IMR-90 (cell line): ENCODE measurements around the gene KCNQ1. TPM values are rescaled to one million over a fixed set of nuclear protein-coding genes. Genes with fewer than 3 reads are reported as not detected.

ENCODE experiments used
- ATAC-seq: fragments of 200-7000 bp; cut with Tn5 transposase; 2 replicates; pipeline ENCODE4 v1.9.1; 2020; ENCODE audit warnings: low read depth, mild to moderate bottlenecking, moderate library complexity
- BruUV-seq: library from RNA; stranded (reverse); fragments of 400-500 nt; replicated peaks from 2 replicates; lab custom pipeline; 2021; lab: Mats Ljungman, UMichigan
- CTCF ChIA-PET: fragments of 300-600 bp; formaldehyde crosslinking; extraction: SDS; loops from one replicate; lab custom pipeline; 2021; ENCODE audit warnings: antibody characterized with exemption; lab: Yijun Ruan, JAX
- POLR2A ChIA-PET: fragments of 300-600 bp; sonication (Branson Sonifier 250); formaldehyde crosslinking; loops from one replicate; lab custom pipeline; 2022; ENCODE audit warnings: antibody characterized with exemption; ENCODE audit not compliant: unreplicated experiment; lab: Charles Lee
- DNase-seq: peaks from one replicate; pipeline ENCODE4 v3.0.0; 2013
- H2AFZ ChIP-seq: replicated peaks from 2 replicates; pipeline ENCODE3; 2013; ENCODE audit warnings: low read length, mild to moderate bottlenecking; ENCODE audit not compliant: poor library complexity
- H2AK5ac ChIP-seq: 2 replicates; pipeline ENCODE4 v1.6.1; 2013; ENCODE audit warnings: low read depth, low read length, inconsistent platforms
- H2AK9ac ChIP-seq: replicated peaks from 2 replicates; pipeline ENCODE3; 2013; ENCODE audit warnings: mild to moderate bottlenecking, low read depth, low read length, moderate library complexity; ENCODE audit not compliant: poor library complexity
- H2BK120ac ChIP-seq: 2 replicates; pipeline ENCODE4 v1.6.1; 2013; ENCODE audit warnings: low read depth, low read length, inconsistent platforms
- H2BK15ac ChIP-seq: 3 replicates; pipeline ENCODE4 v1.6.1; 2013; ENCODE audit warnings: low read depth, low read length, inconsistent platforms
- H2BK20ac ChIP-seq: 2 replicates; pipeline ENCODE4 v1.6.1; 2013; ENCODE audit warnings: low read depth, mild to moderate bottlenecking, inconsistent platforms, low read length, moderate library complexity
- H2BK5ac ChIP-seq: 2 replicates; pipeline ENCODE4 v1.6.1; 2013; ENCODE audit warnings: mild to moderate bottlenecking, low read depth, low read length, inconsistent platforms; ENCODE audit not compliant: poor library complexity, severe bottlenecking
- H3K14ac ChIP-seq: replicated peaks from 2 replicates; pipeline ENCODE4 v1.6.1; 2013; ENCODE audit warnings: low read depth, low read length, inconsistent platforms
- H3K18ac ChIP-seq: 2 replicates; pipeline ENCODE4 v1.6.1; 2013; ENCODE audit warnings: low read depth, low read length, control low read depth
- H3K23ac ChIP-seq: 2 replicates; pipeline ENCODE4 v1.6.1; 2013; ENCODE audit warnings: low read depth, low read length, inconsistent platforms
- H3K27ac ChIP-seq: 2 replicates; pipeline ENCODE4 v1.5.1; 2013; ENCODE audit warnings: mild to moderate bottlenecking, control low read depth, low read length; ENCODE audit not compliant: insufficient read depth
- H3K27me3 ChIP-seq: 2 replicates; pipeline ENCODE4 v1.6.1; 2013; ENCODE audit warnings: low read length; ENCODE audit not compliant: control insufficient read depth, insufficient read depth
- H3K36me3 ChIP-seq: 2 replicates; pipeline ENCODE4 v1.6.1; 2013; ENCODE audit warnings: low read length, mixed read lengths; ENCODE audit not compliant: control insufficient read depth, insufficient read depth
- H3K4ac ChIP-seq: 2 replicates; pipeline ENCODE4 v1.6.1; 2013; ENCODE audit warnings: low read depth, low read length, inconsistent platforms
- H3K4me1 ChIP-seq: 2 replicates; pipeline ENCODE4 v1.6.1; 2013; ENCODE audit warnings: low read length, mixed read lengths; ENCODE audit not compliant: control insufficient read depth, insufficient read depth
- H3K4me2 ChIP-seq: 2 replicates; pipeline ENCODE4 v1.6.1; 2013; ENCODE audit warnings: low read depth, mild to moderate bottlenecking, control low read depth, low read length, moderate library complexity
- H3K4me3 ChIP-seq: 2 replicates; pipeline ENCODE4 v1.5.1; 2013; ENCODE audit warnings: low read depth, mild to moderate bottlenecking, control low read depth, low read length, moderate library complexity; ENCODE audit not compliant: insufficient read depth
- H3K56ac ChIP-seq: 2 replicates; pipeline ENCODE4 v1.6.1; 2013; ENCODE audit warnings: low read length, inconsistent platforms; ENCODE audit not compliant: insufficient read depth; ENCODE audit errors: extremely low read depth
- H3K79me1 ChIP-seq, 2 experiments: 2 replicates each; pipeline ENCODE4 v1.6.1; 2013; ENCODE audit warnings: low read length in 2 of 2, inconsistent platforms in 1 of 2, low read depth in 1 of 2
- H3K9ac ChIP-seq: 2 replicates; pipeline ENCODE4 v1.6.1; 2013; ENCODE audit warnings: low read depth, low read length, control low read depth
- H3K9me1 ChIP-seq: 2 replicates; pipeline ENCODE4 v1.6.1; 2013; ENCODE audit warnings: low read length, inconsistent platforms; ENCODE audit not compliant: insufficient read depth
- H3K9me3 ChIP-seq: 2 replicates; pipeline ENCODE4 v1.6.1; 2013; ENCODE audit warnings: low read length; ENCODE audit not compliant: control insufficient read depth, insufficient read depth
- H4K20me1 ChIP-seq: 2 replicates; pipeline ENCODE4 v1.6.1; 2013; ENCODE audit warnings: low read length, inconsistent platforms; ENCODE audit not compliant: insufficient read depth
- H4K5ac ChIP-seq: 2 replicates; pipeline ENCODE4 v1.6.1; 2013; ENCODE audit warnings: mild to moderate bottlenecking, low read depth, low read length, control low read depth
- H4K8ac ChIP-seq, 2 experiments: 2 replicates each; pipeline ENCODE4 v1.6.1; 2013; ENCODE audit warnings: low read depth in 2 of 2, low read length in 2 of 2, control low read depth in 1 of 2, inconsistent platforms in 1 of 2
- H4K91ac ChIP-seq: 2 replicates; pipeline ENCODE4 v1.6.1; 2013; ENCODE audit warnings: low read depth, low read length, inconsistent platforms; ENCODE audit not compliant: insufficient read depth
- POLR2A ChIP-seq: IDR thresholded peaks from 2 replicates; pipeline ENCODE4 v1.6.1; 2012; ENCODE audit warnings: mild to moderate bottlenecking, low read depth, low read length
- SMC3 ChIP-seq: fragments of 150-350 bp; IDR thresholded peaks from 2 replicates; pipeline ENCODE4 v1.6.1; 2016; ENCODE audit warnings: low read depth, mild to moderate bottlenecking, antibody characterized with exemption, low read length, moderate library complexity
- USF2 ChIP-seq: fragments of 150-350 bp; IDR thresholded peaks from 2 replicates; pipeline ENCODE4 v1.6.1; 2017; ENCODE audit warnings: mild to moderate bottlenecking, antibody characterized with exemption, low read length, low read depth
- WGBS, 2 experiments: methylation state at CpG; one replicate each; pipeline versions ENCODE4 v1.1.5 to v1.1.7; 2013; ENCODE audit warnings: missing lambda C conversion rate in 2 of 2; ENCODE audit not compliant: insufficient read length in 1 of 2; ENCODE audit errors: extremely low coverage in 2 of 2; 5-methylcytosine and 5-hydroxymethylcytosine counted together
- dilution Hi-C: fragments of 300-500 bp; cut with HindIII; formaldehyde crosslinking; loops from one replicate; pipeline ENCODE4 v1.14.3; 2018; ENCODE audit warnings: low sequenced_read_pairs; ENCODE audit not compliant: unreplicated experiment
- in situ Hi-C: fragments of 300-500 bp; cut with MboI; formaldehyde crosslinking; loops from 3 replicates; pipeline ENCODE4 v1.14.3; 2019; ENCODE audit warnings: low sequenced_read_pairs, inconsistent platforms, mixed read lengths
- intact Hi-C: fragments of 100-400 bp; cut with micrococcal nuclease; formaldehyde crosslinking; loops from 2 replicates; pipeline ENCODE4 v1.10.0; 2022
- polyA plus RNA-seq, 3 experiments: library from polyadenylated mRNA; depleted of rRNA; stranded (reverse); fragments of >200 nt; gene quantifications; 2 replicates each; pipeline ENCODE4 v1.2.3, GENCODE V29; 2012; ENCODE audit warnings: low replicate concordance in 1 of 3
- total RNA-seq: library from RNA; depleted of rRNA; stranded (reverse); fragments of >200 nt; gene quantifications from 2 replicates; pipeline ENCODE4 v1.2.3, GENCODE V29; 2012

The KCNQ1 gene
- total and polyA plus RNA-seq, 2 of the 4 experiments (the other 2 are of a cell fraction): 0.07 TPM; not detected in 1

GRCh38 chr11:2831781-2832532, 387.1 kb downstream of the KCNQ1 start:
- dilution Hi-C loops (no loop called here), intact Hi-C loops (no loop called here), in situ Hi-C loops (no loop called here)
- Histone ChIP-seq H2AK5ac (no peak overlapping the region), H3K4me3 (no peak overlapping the region), H2BK15ac (no peak overlapping the region), H2AFZ (no peak overlapping the region), H3K23ac (no peak overlapping the region), H3K14ac (no peak overlapping the region), H4K91ac (no peak overlapping the region), H4K5ac (no peak overlapping the region), H3K9me3 (peaks cover 8% of the 10 kb centered on the region), H3K4ac (no peak overlapping the region), H3K56ac (no peak overlapping the region), H4K20me1 (no peaks in the 10 kb centered on the region), H2BK5ac (no peak overlapping the region), H2BK20ac (no peak overlapping the region), H4K8ac (no peak overlapping the region), H3K9me1 (no peaks in the 10 kb centered on the region), H2BK120ac (no peak overlapping the region), H3K4me2 (no peak overlapping the region), H3K36me3 (no peaks in the 10 kb centered on the region), H3K27me3 (peaks cover 11% of the 10 kb centered on the region; the same call in 1 of the 2 replicates), H3K4me1 (peaks cover 4% of the 10 kb centered on the region), H3K79me1 (no peaks in the 10 kb centered on the region), H3K27ac (no peak overlapping the region), H3K18ac (no peak overlapping the region), H2AK9ac (no peak overlapping the region), H3K9ac (no peak overlapping the region)
- no TSS peak for BruUV-seq
- ChIA-PET POLR2A (no interaction called here), CTCF (interaction anchor here (0.5 kb wide), 1 partner anchor 240 kb away, joined by 4 read pairs; no protein-coding TSS in a partner anchor)
- ATAC-seq (no peak), DNase-seq (no peak)
- 100% methylated on average over 2 of the region's 14 CpGs; no CpG with 5 or more reads in 1 of the 2 experiments for WGBS, 2 experiments
- TF ChIP-seq POLR2A (no peak), SMC3 (no peak), USF2 (no peak)
